ENCODE results near the gene ZNF555.
"Not testable (repeated sequence)": the region's sequence is repeated elsewhere in the genome, so short reads cannot be mapped to it uniquely, and the experiment has no call there.

Gene ZNF555

DNA sequence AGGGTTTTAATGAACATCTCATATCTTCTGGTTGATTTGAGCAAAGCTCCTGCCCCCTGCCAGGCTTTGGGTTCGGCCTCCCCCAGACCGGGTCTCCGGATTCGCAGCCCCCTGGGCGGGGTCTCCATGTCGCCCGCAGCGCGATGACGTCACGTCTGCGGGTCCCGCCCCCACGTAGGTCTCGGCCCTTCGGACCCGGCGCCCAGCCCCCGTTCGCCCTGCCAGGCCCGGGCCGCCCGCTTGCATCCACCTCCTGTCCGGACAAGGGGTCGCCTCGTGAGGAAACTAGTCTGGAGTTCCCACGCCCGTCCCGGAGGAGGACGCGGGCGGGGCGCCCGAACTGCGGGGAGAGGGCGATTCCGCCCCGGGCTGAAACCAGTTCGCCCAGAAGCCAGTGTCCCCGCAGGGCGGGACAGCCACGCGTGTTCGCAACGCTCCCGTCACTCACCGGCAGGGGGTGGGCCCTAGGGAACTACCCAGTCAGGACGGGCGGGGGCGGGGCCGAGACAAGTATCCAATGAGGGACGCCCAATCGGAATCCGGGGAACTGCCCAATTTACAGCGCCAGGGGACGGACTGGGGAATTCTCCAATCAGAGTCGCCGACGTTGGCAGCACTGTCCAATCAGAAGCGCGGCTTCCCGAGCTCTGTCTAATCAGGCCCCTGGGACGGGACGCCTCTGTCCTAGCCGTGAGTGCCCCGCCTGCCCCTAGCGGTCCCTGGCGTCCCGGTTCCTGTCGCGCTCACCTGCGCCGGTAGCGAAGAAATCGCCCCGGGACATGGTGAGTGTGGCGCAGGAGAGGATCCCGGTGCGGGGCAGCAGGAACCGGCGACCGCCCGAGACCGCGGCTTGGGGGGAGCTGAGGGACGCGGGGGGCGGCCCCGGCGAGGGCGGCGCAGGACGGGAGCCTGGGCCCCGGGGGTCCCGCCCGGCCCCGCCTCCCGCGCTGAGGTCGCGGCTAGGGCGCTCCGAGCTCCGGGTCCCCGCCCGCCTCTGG, at the start of gene ZNF555:
TSS of gene ZNF555 (plus strand) at position 682 of the 998 bp plus-strand sequence. CDS start at position 780, 98 bp downstream.
- DNase-seq (ENCODE audit: low read depth, low spot score): peak; percentile 97

DNA sequence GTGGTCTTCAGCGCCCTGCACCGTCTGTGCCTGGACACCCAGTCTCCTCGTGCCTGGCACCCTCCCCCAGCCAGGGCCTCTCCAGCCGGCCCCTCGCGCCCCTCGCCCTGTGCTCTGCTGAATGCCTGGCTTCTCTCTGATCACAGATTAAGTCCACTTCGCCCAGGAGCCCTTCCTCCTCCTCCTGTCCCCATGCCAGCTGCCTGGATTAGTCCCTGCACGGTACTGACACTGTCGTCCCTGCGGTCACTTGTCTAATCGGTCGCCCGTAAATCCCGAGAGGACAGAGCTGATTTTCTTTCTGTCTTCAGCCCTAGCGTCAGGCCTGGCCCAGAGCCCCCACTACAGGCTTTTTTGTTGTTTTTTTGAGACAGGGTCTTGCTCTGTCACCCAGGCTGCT, 49.4 kb upstream of the ZNF555 start:
- no peak for DNase-seq (ENCODE audit: low read depth, low spot score)

DNA sequence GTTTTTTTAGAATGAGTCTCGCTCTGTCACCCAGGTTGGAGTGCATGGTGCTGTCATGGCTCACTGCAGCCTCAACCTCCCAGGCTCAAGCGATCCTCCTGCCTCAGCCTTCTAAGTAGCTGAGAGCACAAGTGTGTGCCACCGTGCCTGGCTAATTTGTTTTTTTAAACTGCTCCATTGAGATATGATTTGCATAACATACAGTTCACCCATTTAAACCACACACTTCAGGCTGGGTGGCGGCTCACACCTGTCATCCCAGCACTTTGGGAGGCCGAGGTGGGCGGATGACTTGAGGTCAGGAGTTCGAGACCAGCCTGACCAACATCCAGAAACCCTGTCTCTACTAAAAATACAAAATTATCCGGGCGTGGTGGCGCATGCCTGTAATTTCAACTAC, 48.6 kb upstream of the ZNF555 start:
- not testable (repeated sequence) for DNase-seq (ENCODE audit: low read depth, low spot score)

DNA sequence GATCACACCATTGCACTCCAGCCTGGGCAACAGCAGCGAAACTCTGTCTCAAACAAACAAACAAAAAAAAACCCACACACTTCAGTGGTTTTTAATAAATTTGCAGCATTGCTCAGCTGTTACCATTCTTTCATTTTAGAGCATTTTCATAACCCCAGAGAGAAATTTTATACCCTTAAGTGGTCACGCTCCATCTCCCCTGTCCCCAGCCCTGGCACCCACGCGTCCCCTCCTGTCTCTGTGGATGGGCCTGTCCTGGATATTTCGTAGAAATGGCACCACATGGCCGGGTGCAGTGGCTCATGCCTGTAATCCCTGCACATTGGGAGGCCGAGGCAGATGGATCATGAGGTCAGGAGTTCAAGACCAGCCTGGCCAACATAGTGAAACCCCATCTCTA, 48.1 kb upstream of the ZNF555 start:
- DNase-seq (ENCODE audit: low read depth, low spot score): no peak

DNA sequence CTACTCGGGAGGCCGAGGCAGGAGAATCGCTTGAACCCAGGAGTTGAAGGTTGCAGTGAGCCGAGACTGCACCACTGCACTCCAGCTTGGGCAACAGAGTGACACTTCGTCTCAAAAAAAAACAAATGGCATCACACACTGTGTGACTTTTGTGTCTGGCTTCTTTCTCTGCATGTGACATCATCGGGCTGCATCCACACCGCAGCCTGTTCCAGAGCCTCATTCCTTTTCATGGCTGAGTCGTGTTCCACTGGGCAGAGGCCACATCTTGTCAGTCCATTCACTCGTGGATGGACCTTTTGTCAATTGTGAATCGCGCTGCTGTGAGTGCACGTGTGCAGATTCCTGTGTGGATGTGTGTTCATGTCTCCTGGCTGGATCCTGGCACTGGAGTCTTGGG, 47.7 kb upstream of the ZNF555 start:
- no peak for DNase-seq (ENCODE audit: low read depth, low spot score)

- DNase-seq (ENCODE audit: low read depth, low spot score): no peak
Observed at GRCh38 chr19:2795827-2796658, 45.2 kb upstream of the ZNF555 start.

DNA sequence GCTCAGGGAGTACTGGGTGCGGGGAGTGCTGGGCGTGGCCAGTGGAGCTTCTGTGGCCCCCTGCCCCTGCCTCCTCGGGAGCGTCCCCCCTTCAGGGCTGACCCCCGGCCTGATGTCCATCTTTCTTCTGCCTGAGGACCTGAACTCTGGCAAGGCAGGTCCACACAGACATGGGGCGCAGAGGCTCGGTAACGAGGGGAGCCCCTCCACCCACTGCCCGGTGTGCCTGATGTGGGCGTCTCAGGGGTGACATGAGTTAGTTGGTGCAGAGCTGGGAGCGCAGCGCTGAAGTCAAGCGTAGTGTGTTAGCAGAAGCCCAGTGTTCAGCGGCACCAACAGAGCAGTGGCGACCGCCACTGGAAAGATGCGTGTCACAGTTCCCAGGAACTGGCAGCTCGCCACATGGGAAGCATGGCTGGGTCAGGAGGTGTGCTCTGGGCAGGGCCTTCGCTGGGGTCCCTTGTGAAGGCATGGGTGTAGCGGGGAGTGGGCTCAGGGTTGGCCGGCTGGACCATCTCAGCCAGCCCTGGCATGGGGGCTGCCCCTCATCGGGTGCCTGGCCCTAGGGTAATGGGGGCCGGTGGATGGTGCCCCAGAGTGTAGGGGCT, 44.5 kb upstream of the ZNF555 start:
- DNase-seq (ENCODE audit: low read depth, low spot score): no peak

GRCh38 chr19:2797280-2797679, 44.0 kb upstream of the ZNF555 start:
- DNase-seq (ENCODE audit: low read depth, low spot score): no peak

GRCh38 chr19:2798158-2798685, 43.1 kb upstream of the ZNF555 start:
- no peak for DNase-seq (ENCODE audit: low read depth, low spot score)

- no peak for DNase-seq (ENCODE audit: low read depth, low spot score)
Observed at GRCh38 chr19:2798733-2799132, 42.5 kb upstream of the ZNF555 start.

DNA sequence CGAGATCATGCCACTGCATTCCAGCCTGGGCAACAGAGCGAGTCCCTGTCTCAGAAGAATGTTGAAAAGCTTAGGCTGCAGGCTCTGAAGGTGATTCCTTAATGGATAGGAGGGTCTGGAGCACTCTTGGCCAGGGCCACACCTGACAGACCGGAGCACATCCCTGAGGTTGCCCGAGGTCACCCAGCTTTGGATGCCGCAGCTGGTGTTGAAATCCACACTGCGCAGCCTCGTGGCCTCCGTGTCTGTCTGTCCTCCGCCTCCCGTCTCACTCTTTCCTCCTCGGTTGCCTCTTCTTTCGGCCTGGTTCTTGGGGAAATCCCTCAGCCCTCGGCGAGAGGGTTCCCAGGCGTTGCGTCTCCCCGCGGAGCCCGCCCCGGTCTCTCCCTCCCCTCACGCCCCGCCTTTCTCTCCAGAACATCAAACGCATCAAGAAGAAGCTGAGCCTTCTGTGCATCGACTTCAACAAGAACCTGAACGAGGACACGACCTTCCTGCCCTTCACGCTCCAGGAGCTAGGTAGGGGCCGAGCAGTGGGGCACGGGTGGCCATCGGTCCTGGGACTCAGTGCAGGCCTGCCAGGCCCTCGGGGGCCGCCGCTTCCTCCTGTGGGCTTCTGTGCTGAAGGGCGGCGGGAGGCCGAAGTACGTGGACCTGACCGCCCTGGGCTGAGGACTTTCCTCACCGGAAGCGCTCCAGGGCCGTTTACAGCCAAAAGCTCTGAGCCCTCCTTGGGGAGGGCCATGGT, 41.8 kb upstream of the ZNF555 start:
- no peak for DNase-seq (ENCODE audit: low read depth, low spot score)

- DNase-seq (ENCODE audit: low read depth, low spot score): no peak
Observed at GRCh38 chr19:2800506-2800905, 40.8 kb upstream of the ZNF555 start.

- DNase-seq (ENCODE audit: low read depth, low spot score): no peak
Observed at GRCh38 chr19:2802826-2803225, 38.4 kb upstream of the ZNF555 start.

DNA sequence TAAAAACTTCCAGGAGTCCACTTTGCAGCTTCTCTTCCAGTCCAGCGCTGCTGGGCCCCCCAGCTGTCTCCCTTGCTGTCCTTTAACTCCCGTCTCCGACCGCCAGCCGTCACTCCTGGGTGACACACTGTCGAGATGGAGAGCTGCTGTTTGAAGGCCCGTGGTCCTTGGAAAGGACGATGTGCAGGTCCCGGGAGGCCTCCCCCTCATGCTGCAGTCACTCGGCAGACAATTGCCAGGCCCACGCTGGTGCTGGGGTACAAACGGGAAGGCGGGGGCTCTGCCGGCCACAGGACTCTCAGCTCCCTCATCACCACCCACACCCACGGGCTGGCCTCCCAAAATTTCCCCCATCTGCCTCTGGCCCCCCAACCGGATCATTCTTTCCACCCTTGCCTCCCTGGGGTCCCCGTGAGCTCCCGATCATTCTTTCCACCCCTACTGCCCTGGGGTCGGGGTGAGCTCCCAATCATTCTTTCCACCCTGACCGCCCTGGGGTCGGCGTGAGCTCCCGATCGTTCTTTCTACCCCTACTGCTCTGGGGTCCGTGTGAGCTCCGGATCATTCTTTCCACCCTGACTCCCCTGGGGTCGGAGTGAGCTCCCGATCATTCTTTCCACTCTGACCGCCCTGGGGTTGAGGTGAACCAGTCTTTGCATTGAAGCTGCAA, 37.7 kb upstream of the ZNF555 start:
- no peak for DNase-seq (ENCODE audit: low read depth, low spot score)

- DNase-seq (ENCODE audit: low read depth, low spot score): no peak
Observed at GRCh38 chr19:2804156-2805004, 36.9 kb upstream of the ZNF555 start.

DNA sequence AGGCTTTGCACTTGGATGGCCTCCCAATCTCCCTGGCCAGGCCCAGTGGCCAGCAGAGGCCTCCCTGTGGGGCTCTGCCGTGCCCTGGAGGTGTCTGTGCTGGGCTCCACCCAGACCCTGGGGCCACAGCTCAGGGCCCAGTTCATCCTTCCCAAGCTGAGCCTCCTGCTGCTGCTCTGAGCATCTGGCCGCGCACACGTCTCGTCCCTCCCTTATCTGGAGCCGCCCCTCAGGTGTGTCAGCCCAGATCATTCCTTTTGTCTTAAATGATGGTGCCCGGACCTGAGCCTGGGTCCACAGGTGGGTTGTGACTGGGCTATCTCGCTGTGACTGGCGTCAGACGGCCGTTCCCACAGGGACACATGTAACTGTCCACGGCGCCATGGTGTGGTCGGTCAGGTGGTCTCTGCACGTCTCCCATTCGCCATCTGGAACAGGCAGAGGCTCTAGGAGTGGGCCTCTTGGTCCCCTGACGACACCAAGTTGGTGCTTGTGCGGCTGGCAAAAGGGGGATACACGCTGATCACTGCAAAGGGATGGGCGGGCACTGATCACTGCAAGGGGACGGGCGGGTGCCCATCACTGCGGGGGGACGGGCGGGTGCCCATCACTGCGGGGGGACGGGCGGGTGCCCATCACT, 35.9 kb upstream of the ZNF555 start:
- DNase-seq (ENCODE audit: low read depth, low spot score): no peak

DNA sequence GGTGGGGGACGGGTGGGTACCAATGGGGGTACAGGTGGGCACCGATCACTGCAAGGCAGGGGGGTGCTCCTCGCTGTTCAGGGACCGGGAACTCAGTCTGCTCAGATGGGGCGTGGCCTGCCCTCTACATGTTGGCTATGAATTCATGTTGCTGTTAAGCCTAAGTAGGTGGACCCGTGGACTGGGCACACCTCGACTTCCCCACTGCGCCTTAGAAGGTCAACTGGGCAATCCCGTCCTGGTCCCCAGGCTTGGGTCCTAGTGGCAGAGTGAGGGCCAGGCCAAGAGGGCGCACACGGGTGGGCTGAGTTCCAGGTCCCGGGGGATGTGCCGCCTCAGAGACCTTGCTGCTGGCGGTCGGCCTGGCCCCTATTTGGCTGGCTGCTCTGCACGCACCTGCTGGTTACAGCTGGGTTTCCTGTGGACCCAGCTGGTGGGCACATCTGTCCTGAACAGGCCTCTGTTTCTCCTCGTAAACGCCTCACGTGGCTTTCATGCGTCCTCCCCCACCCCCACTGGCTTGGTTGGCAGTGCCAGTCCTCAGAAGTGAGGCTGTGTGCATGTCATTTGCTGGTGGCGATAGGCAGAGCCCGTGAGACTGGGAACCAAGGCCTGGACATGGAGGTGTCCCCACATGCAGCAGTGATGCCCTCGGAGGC, 35.2 kb upstream of the ZNF555 start:
- no peak for DNase-seq (ENCODE audit: low read depth, low spot score)

DNA sequence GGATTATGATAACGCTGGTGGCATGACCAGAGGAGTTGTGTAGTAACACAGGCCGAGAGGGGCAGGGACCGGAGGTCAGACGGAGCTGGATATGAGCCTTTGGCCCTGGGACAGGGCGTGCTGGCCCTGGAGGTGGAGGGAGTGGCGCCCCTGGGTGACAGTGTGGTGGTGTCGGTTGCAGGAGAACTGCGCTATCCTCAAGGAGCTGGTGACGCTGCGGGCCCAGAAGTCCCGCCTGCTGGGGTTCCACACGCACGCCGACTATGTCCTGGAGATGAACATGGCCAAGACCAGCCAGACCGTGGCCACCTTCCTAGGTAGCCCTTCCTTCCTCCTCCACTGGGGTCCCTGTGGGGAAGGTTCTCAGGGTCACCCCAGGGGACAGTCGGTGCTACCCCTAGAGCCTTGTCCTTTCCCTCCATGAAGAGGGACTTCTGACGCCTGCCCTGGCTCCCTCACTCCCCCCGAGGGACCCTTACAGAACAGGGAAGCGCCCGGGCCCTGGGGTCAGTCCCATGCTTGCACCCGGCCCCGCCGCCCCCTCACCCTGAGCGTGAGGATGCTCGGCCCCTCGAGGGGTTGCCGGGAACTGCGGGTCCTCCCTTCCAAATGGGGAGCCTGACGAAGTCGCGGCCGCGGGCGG, 34.4 kb upstream of the ZNF555 start:
- DNase-seq (ENCODE audit: low read depth, low spot score): no peak

Data from iPS DF 19.7 (cell line).